Measurements from ENCODE around the gene GNL1. TPM values are rescaled to one million over a fixed set of nuclear protein-coding genes. Genes with fewer than 3 reads are reported as not detected.
A peak's percentile ranks its signal among the peaks of the same experiment; 100 is the strongest.

The GNL1 gene
- total RNA-seq, 1 experiment from 2014 or later: 113 TPM

- no peak for ATAC-seq
- Histone ChIP-seq H3K4me3 (replicated peaks in 1 of 2; ENCODE audit: low read depth in 1 of 2, low read length in 2 of 2) (no peak overlapping the region), H3K27ac (ENCODE audit: low read depth, low read length) (no peak overlapping the region), H3K9ac (ENCODE audit: low read length) (no peak overlapping the region), H4K20me1 (ENCODE audit: insufficient read depth) (0 out of 2 replicates have a peak, but pooled peaks cover under 1% of the 10 kb centered on the region), H3K4me1 (ENCODE audit: control insufficient read depth in 1 of 2, insufficient read depth in 2 of 2, low read length in 2 of 2) (peaks cover 0 to 10% of the 10 kb centered on the region in 2 experiments; a peak in 1 of 4 replicates), H3K9me3 (ENCODE audit: control insufficient read depth in 1 of 2, insufficient read depth in 1 of 2, low read depth in 1 of 2, low read length in 2 of 2) (no peaks in the 10 kb centered on the region), H3K4me2 (ENCODE audit: low read length) (no peak overlapping the region), H3K36me3 (ENCODE audit: control insufficient read depth in 1 of 2, insufficient read depth in 2 of 2, low read length in 2 of 2) (peaks cover 40 to 55% of the 10 kb centered on the region in 2 experiments), H3K79me2 (ENCODE audit: insufficient read depth, low read length) (peaks cover 7% of the 10 kb centered on the region; the same call in 1 of the 2 replicates), H3K9me2 (ENCODE audit: insufficient read depth) (no peaks in the 10 kb centered on the region), H2AFZ (ENCODE audit: low read depth, low read length, poor library complexity, severe bottlenecking) (no peak overlapping the region), H3K27me3 (ENCODE audit: insufficient read depth, low read length) (no peaks in the 10 kb centered on the region)
- intact Hi-C loops (cut with micrococcal nuclease): no loop called here
- DNase-seq (ENCODE audit: low read depth, low spot score): no peak
- no peak for TF ChIP-seq POLR2A (IDR thresholded peaks at IDR 0.05; ENCODE audit: borderline replicate concordance, extremely low read depth, insufficient read depth, insufficient read length)
- TF ChIP-seq POLR2AphosphoS5 (IDR thresholded peaks at IDR 0.05; ENCODE audit: low read depth, low read length): 0 out of 2 replicates have a peak, but pooled peaks have one; percentile 21
- RAD21 ChIA-PET (ENCODE audit: low non-redundant PET in 1 of 2, low total read pairs in 2 of 2, uncharacterized antibody in 2 of 2, unreplicated experiment in 2 of 2): no interaction called here
- POLR2A ChIA-PET: interaction anchor here (1.9 to 4.2 kb wide), 3 partner anchors 9 to 13 kb away, joined by 8 to 28 read pairs (median 12); no protein-coding TSS in a partner anchor
- BruUV-seq (replicated peaks): no TSS peak
- CTCF ChIA-PET: interaction anchor here (1.5 kb wide), 1 partner anchor 129 kb away, joined by 3 read pairs; no protein-coding TSS in a partner anchor
These were observed 45.1 kb upstream of the GNL1 start for GRCh38 chr6:30601436-30601814.

GRCh38 chr6:30600451-30600961, 44.2 kb upstream of the GNL1 start:
- no TSS peak for BruUV-seq (replicated peaks)

More at GRCh38 chr6:30600451-30600961, 44.2 kb upstream of the GNL1 start:
- Histone ChIP-seq H3K9me2 (ENCODE audit: insufficient read depth) (no peaks in the 10 kb centered on the region), H3K27me3 (ENCODE audit: insufficient read depth, low read length) (no peaks in the 10 kb centered on the region), H3K4me2 (ENCODE audit: low read length) (no peak overlapping the region), H4K20me1 (ENCODE audit: insufficient read depth) (no peaks in the 10 kb centered on the region), H3K9me3 (ENCODE audit: control insufficient read depth in 1 of 2, insufficient read depth in 1 of 2, low read depth in 1 of 2, low read length in 2 of 2) (no peaks in the 10 kb centered on the region), H2AFZ (ENCODE audit: low read depth, low read length, poor library complexity, severe bottlenecking) (no peak overlapping the region), H3K4me1 (ENCODE audit: control insufficient read depth in 1 of 2, insufficient read depth in 2 of 2, low read length in 2 of 2) (peaks cover 0 to 12% of the 10 kb centered on the region in 2 experiments; a peak in 2 of 4 replicates), H3K9ac (ENCODE audit: low read length) (no peak overlapping the region), H3K36me3 (ENCODE audit: control insufficient read depth in 1 of 2, insufficient read depth in 2 of 2, low read length in 2 of 2) (peaks cover 34 to 47% of the 10 kb centered on the region in 2 experiments), H3K4me3 (replicated peaks in 1 of 2; ENCODE audit: low read depth in 1 of 2, low read length in 2 of 2) (no peak overlapping the region), H3K27ac (ENCODE audit: low read depth, low read length) (no peak overlapping the region), H3K79me2 (ENCODE audit: insufficient read depth, low read length) (no peaks in the 10 kb centered on the region; the same call in 1 of the 2 replicates)
- intact Hi-C loops (cut with micrococcal nuclease): no loop called here
- RAD21 ChIA-PET (ENCODE audit: low non-redundant PET in 1 of 2, low total read pairs in 2 of 2, uncharacterized antibody in 2 of 2, unreplicated experiment in 2 of 2): no interaction called here
- POLR2A ChIA-PET: interaction anchor here (0.6 to 4.2 kb wide), 6 partner anchors 7 to 130 kb away, joined by 3 to 28 read pairs (median 6); no protein-coding TSS in a partner anchor
- CTCF ChIA-PET: interaction anchor here (1.3 to 1.5 kb wide), 2 partner anchors 10 to 130 kb away, joined by 3 read pairs; no protein-coding TSS in a partner anchor
- TF ChIP-seq YY1 (IDR thresholded peaks at IDR 0.05; ENCODE audit: extremely low read depth, insufficient replicate concordance, low read depth, low read length) (no peak), POLR2AphosphoS5 (IDR thresholded peaks at IDR 0.05; ENCODE audit: low read depth, low read length) (peak; percentile 56)
- DNase-seq (ENCODE audit: low read depth, low spot score): no peak
- ATAC-seq: no peak

Data from HCT116 (cell line).